GM12878 (cell line): ENCODE results near the gene TUBA4B. TPM values are rescaled to one million over a fixed set of nuclear protein-coding genes. Genes with fewer than 3 reads are reported as not detected.
A peak's percentile ranks its signal among the peaks of the same experiment; 100 is the strongest.

Experiments
- ATAC-seq: fragments of 200-7000 bp; cut with Tn5 transposase; 3 replicates; pipeline ENCODE4 v1.9.1; 2020; ENCODE audit warnings: mild to moderate bottlenecking, moderate library complexity
- BruUV-seq: library from RNA; stranded (reverse); fragments of 400-500 nt; replicated peaks from 2 replicates; lab custom pipeline; 2021; lab: Mats Ljungman, UMichigan
- CTCF ChIA-PET: fragments of 300-600 bp; sonication (Branson Sonifier 250); formaldehyde crosslinking; extraction: SDS; loops from one replicate; lab custom pipeline; 2021; ENCODE audit warnings: inconsistent platforms; lab: Yijun Ruan, JAX
- POLR2A ChIA-PET: fragments of 350-600 bp; formaldehyde crosslinking; extraction: SDS; loops from one replicate; lab custom pipeline; 2021; ENCODE audit warnings: inconsistent platforms; lab: Charles Lee
- RAD21 ChIA-PET: fragments of 300-600 bp; sonication (Branson Sonifier 250); formaldehyde crosslinking; loops from one replicate; lab custom pipeline; 2023; ENCODE audit warnings: antibody characterized with exemption; ENCODE audit not compliant: unreplicated experiment; lab: Charles Lee
- SMC1A ChIA-PET: fragments of 300-600 bp; sonication (Branson Sonifier 250); formaldehyde crosslinking; loops from one replicate; lab custom pipeline; 2023; ENCODE audit not compliant: unreplicated experiment, uncharacterized antibody; lab: Charles Lee
- DNase-seq: peaks from one replicate; pipeline ENCODE4 v3.0.0-alpha.2; 2011; ENCODE audit warnings: low read depth, low spot score
- FAIRE-seq: peaks from 3 replicates; lab custom pipeline; 2011; peaks lifted over from hg19 to GRCh38; lab: Jason Lieb, UNC
- H2AFZ ChIP-seq: 2 replicates; pipeline ENCODE4 v1.6.0; 2011; ENCODE audit warnings: low read depth, low read length, control low read depth; ENCODE audit not compliant: control insufficient read depth
- H3K27ac ChIP-seq: 2 replicates; pipeline ENCODE4 v1.5.1; 2011; ENCODE audit warnings: control low read depth; ENCODE audit not compliant: control insufficient read depth, insufficient read depth
- H3K27me3 ChIP-seq, 2 experiments: replicated peaks in 1 of 2; 2 replicates each; pipeline versions ENCODE4 v1.6.0 to v1.6.1; 2011; ENCODE audit warnings: low read length in 1 of 2; ENCODE audit not compliant: control insufficient read depth in 2 of 2, insufficient read depth in 2 of 2
- H3K36me3 ChIP-seq, 2 experiments: 2 replicates each; pipeline ENCODE4 v1.5.1; 2011; ENCODE audit warnings: low read length in 1 of 2; ENCODE audit not compliant: control insufficient read depth in 2 of 2, insufficient read depth in 2 of 2
- H3K4me1 ChIP-seq: 2 replicates; pipeline ENCODE4 v1.6.1; 2011; ENCODE audit warnings: mild to moderate bottlenecking, low read length, moderate library complexity, mixed read lengths; ENCODE audit not compliant: control insufficient read depth, insufficient read depth
- H3K4me2 ChIP-seq: 2 replicates; pipeline ENCODE4 v1.6.0; 2011; ENCODE audit warnings: control low read depth; ENCODE audit not compliant: control insufficient read depth, insufficient read depth
- H3K4me3 ChIP-seq: fragments of 200-600 bp; sonication (generic); 2 replicates; pipeline ENCODE4 v1.5.1; 2016
- H3K79me2 ChIP-seq: 2 replicates; pipeline ENCODE4 v1.6.0; 2011; ENCODE audit warnings: low read length; ENCODE audit not compliant: control insufficient read depth, insufficient read depth
- H3K9ac ChIP-seq: 2 replicates; pipeline ENCODE4 v1.8.0; 2011; ENCODE audit warnings: low read length, control low read depth, mixed read lengths; ENCODE audit not compliant: control insufficient read depth, insufficient read depth
- H3K9me3 ChIP-seq: replicated peaks from 3 replicates; pipeline ENCODE4 v1.5.1; 2011; ENCODE audit warnings: mild to moderate bottlenecking, low read length; ENCODE audit not compliant: control insufficient read depth, insufficient read depth
- H4K20me1 ChIP-seq: 2 replicates; pipeline ENCODE4 v1.6.0; 2011; ENCODE audit not compliant: control insufficient read depth, insufficient read depth
- BHLHE40 ChIP-seq, 2 experiments: fragments of 450-650 bp in 1 of 2; IDR thresholded peaks; 2 replicates each; pipeline ENCODE4 v1.6.1; 2011 to 2017; ENCODE audit warnings: low read depth in 2 of 2, borderline replicate concordance in 1 of 2, improper control_type of control experiment in 1 of 2, low read length in 1 of 2, mild to moderate bottlenecking in 1 of 2
- STAT3 ChIP-seq: IDR thresholded peaks from 2 replicates; pipeline ENCODE4 v1.6.1; 2011; ENCODE audit warnings: low read depth, low read length, improper control_type of control experiment
- WGBS: methylation state at CpG from one replicate; pipeline ENCODE4 v1.1.6; 2016; ENCODE audit warnings: low lambda C conversion rate; ENCODE audit not compliant: insufficient replicate concordance, insufficient coverage; ENCODE audit errors: missing lambda C conversion rate; 5-methylcytosine and 5-hydroxymethylcytosine counted together
- in situ Hi-C: fragments of 300-500 bp; cut with MboI; formaldehyde crosslinking; loops from 9 replicates; pipeline ENCODE4 v1.14.3; 2018; ENCODE audit warnings: mixed read lengths
- intact Hi-C: fragments of 100-400 bp; cut with micrococcal nuclease; formaldehyde crosslinking; loops from one replicate; pipeline ENCODE4 v1.14.2; 2022; ENCODE audit not compliant: unreplicated experiment
- polyA plus RNA-seq, 11 experiments: library from polyadenylated mRNA; depleted of rRNA in 4 of 11; unstranded in 6 of 11; stranded (reverse) in 5 of 11; fragments of >200 nt; fragmentation: Nextera tagmentation in 4 of 11; fragmentation: Illumina TruSeq in 1 of 11; extraction: Ambion mirVana in 4 of 11; extraction: Trizol in 1 of 11; gene quantifications; 1 replicate in 1 of 11; 2 replicates in 10 of 11; pipeline versions ENCODE4 v1.2.1 to v1.2.3, GENCODE V29; 2011 to 2016; ENCODE audit warnings: inconsistent platforms in 2 of 11, missing spikeins in 2 of 11, low read depth in 1 of 11
- total RNA-seq, 4 experiments: library from RNA; depleted of rRNA in 3 of 4; stranded (reverse); fragments of >200 nt in 3 of 4; fragmentation: Illumina TruSeq in 1 of 4; extraction: Trizol in 1 of 4; gene quantifications; 2 replicates each; pipeline versions ENCODE4 v1.2.1 to v1.2.3, GENCODE V29; 2013 to 2021
- TF ChIP-seq, protein P1 (sequence below): IDR thresholded peaks from 2 replicates; pipeline ENCODE4 v1.6.1; 2012; ENCODE audit warnings: mild to moderate bottlenecking, low read depth, low read length

The TUBA4B gene
- total and polyA plus RNA-seq, 10 of the 15 experiments (the other 5 are each of a cell fraction or from before 2014, with no cell fraction given): 0.07 TPM; not detected in 9

DNA sequence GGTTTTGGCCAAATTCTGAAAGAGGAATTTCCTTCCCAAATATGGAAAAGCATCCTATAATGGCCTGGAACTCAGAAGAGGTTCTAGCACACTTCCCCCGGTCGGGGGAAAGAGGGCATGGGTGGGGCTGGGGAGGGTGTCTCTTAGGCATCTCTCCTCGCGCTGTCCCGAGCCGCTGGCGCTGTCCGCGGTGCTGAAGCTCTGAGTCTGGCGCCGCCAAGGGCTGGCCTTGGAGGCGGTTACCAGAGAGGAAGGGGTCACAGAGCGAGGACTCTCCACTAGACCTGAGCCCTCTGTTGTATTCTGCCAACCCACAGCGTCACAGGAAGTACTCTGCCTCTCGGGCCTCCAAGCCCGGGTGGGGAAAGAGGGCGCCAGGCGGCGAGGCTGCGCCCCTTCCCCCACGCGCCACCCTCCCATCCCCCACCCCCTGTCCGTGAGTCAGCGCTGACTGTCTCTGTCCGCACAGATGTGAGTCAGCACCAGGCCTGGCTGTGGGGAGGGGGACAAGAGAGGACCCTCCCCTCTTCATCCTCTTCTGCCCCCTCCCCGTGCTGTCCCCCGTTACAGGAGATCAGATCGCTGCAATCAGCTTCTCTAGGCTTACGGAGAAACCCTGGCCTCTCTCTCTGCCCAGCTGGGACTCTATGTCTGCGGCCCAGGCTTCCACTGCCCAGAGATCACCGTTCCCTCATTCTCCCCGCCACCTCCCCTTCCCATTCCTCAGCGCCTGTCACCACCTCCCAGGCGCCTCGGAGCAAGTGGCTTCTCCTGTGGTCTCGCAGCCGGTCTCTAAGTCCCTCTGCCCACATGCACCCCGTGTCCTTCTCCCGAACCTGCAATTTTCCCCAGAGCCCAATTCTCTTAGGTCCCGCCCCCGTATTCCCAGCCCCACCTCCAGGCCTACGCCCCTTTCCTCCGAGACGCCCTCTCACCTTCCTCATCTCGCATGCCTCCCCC lies 55.4 kb downstream of the TUBA4B start:
- Histone ChIP-seq H3K79me2 (no peaks in the 10 kb centered on the region), H3K4me3 (no peak overlapping the region), H3K4me1 (no peaks in the 10 kb centered on the region), H3K9ac (no peak overlapping the region), H3K9me3 (no peaks in the 10 kb centered on the region), H3K27ac (no peak overlapping the region), H3K36me3 (no peaks in the 10 kb centered on the region), H3K27me3 (peaks cover 0 to 2% of the 10 kb centered on the region in 2 experiments; a peak in 1 of 4 replicates), H3K4me2 (no peak overlapping the region), H2AFZ (no peak overlapping the region), H4K20me1 (no peaks in the 10 kb centered on the region)
- TF ChIP-seq BHLHE40 (IDR thresholded peaks at IDR 0.05; ENCODE audit: borderline replicate concordance in 1 of 2, low read depth in 2 of 2, low read length in 1 of 2): no peak; a peak in 1 of 4 replicates
- TF ChIP-seq, protein P1, sequence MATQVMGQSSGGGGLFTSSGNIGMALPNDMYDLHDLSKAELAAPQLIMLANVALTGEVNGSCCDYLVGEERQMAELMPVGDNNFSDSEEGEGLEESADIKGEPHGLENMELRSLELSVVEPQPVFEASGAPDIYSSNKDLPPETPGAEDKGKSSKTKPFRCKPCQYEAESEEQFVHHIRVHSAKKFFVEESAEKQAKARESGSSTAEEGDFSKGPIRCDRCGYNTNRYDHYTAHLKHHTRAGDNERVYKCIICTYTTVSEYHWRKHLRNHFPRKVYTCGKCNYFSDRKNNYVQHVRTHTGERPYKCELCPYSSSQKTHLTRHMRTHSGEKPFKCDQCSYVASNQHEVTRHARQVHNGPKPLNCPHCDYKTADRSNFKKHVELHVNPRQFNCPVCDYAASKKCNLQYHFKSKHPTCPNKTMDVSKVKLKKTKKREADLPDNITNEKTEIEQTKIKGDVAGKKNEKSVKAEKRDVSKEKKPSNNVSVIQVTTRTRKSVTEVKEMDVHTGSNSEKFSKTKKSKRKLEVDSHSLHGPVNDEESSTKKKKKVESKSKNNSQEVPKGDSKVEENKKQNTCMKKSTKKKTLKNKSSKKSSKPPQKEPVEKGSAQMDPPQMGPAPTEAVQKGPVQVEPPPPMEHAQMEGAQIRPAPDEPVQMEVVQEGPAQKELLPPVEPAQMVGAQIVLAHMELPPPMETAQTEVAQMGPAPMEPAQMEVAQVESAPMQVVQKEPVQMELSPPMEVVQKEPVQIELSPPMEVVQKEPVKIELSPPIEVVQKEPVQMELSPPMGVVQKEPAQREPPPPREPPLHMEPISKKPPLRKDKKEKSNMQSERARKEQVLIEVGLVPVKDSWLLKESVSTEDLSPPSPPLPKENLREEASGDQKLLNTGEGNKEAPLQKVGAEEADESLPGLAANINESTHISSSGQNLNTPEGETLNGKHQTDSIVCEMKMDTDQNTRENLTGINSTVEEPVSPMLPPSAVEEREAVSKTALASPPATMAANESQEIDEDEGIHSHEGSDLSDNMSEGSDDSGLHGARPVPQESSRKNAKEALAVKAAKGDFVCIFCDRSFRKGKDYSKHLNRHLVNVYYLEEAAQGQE: peak; percentile 98
- TF ChIP-seq STAT3: no peak
- no TSS peak for BruUV-seq
- ChIA-PET SMC1A (no interaction called here), POLR2A (no interaction called here), CTCF (interaction anchor here (0.7 to 2.3 kb wide), 3 partner anchors 13 to 396 kb away, joined by 3 to 7 read pairs (median 4); no protein-coding TSS in a partner anchor), RAD21 (no interaction called here)
- ATAC-seq (peak; percentile 85), DNase-seq (no peak), FAIRE-seq (no peak)
- intact Hi-C loops (no loop called here), in situ Hi-C loops (no loop called here)
- WGBS: 29% methylated on average over 32 of the region's 45 CpGs
